Sigmoid colon (tissue), 7 donors: ENCODE data around the gene PIGR. TPM values are rescaled to one million over a fixed set of nuclear protein-coding genes. Genes with fewer than 3 reads are reported as not detected.
A peak's percentile ranks its signal among the peaks of the same experiment; 100 is the strongest.

Source experiments
- DNase-seq: peaks from one replicate; pipeline ENCODE4 v3.0.0-alpha.2; 2019
- H3K27ac ChIP-seq, 4 donors: fragments of 200-600 bp; sonication (generic); one replicate each; pipeline ENCODE4 v1.5.1; 2016 to 2019; ENCODE audit warnings: mild to moderate bottlenecking in 1 of 4
- H3K27me3 ChIP-seq, 3 donors: fragments of 200-600 bp; sonication (generic); one replicate each; pipeline ENCODE4 v1.5.1; 2019; ENCODE audit warnings: mild to moderate bottlenecking in 1 of 3
- H3K36me3 ChIP-seq, 4 donors: fragments of 200-600 bp; sonication (generic); one replicate each; pipeline ENCODE4 v1.5.1; 2016 to 2019
- H3K4me1 ChIP-seq, 4 donors: fragments of 200-600 bp; sonication (generic); one replicate each; pipeline ENCODE4 v1.5.1; 2017 to 2019
- H3K4me3 ChIP-seq, 4 donors: fragments of 200-600 bp; sonication (generic); one replicate each; pipeline ENCODE4 v1.5.1; 2017 to 2019; ENCODE audit warnings: mild to moderate bottlenecking in 2 of 4, moderate library complexity in 1 of 4
- H3K9me3 ChIP-seq, 4 donors: fragments of 200-600 bp in 3 of 4; sonication (generic) in 3 of 4; one replicate each; pipeline versions ENCODE4 v1.5.1 to v1.6.1; 2013 to 2019
- CTCF ChIP-seq, 4 experiments: fragments of 450-650 bp in 3 of 4; fragments of 200-600 bp in 1 of 4; IDR thresholded peaks; one replicate each; pipeline ENCODE4 v1.5.1; 2016 to 2019; ENCODE audit warnings: antibody characterized with exemption in 4 of 4, mild to moderate bottlenecking in 3 of 4, moderate library complexity in 2 of 4
- EP300 ChIP-seq, 4 donors: sonication (generic); formaldehyde crosslinking; IDR thresholded peaks; one replicate each; pipeline ENCODE4 v1.6.1; 2017; ENCODE audit warnings: antibody characterized with exemption in 4 of 4
- POLR2A ChIP-seq, 2 donors: fragments of 450-650 bp; IDR thresholded peaks; one replicate each; pipeline ENCODE4 v1.6.1; 2016; ENCODE audit warnings: antibody characterized with exemption in 2 of 2, mild to moderate bottlenecking in 2 of 2, moderate library complexity in 2 of 2
- POLR2AphosphoS5 ChIP-seq, 4 donors: sonication (generic); formaldehyde crosslinking; IDR thresholded peaks; one replicate each; pipeline ENCODE4 v1.6.1; 2017; ENCODE audit warnings: antibody characterized with exemption in 4 of 4
- WGBS, 2 donors: extraction: QIAGEN DNeasy Blood & Tissue Kit; methylation state at CpG; one replicate each; pipeline ENCODE4 v1.1.7; 2013; 5-methylcytosine and 5-hydroxymethylcytosine counted together
- intact Hi-C: fragments of 100-400 bp; cut with DNase I; formaldehyde crosslinking; loops from one replicate; pipeline ENCODE4 v1.15.1; 2023
- polyA plus RNA-seq, 3 donors: library from polyadenylated mRNA; stranded (reverse); fragments of 200-250 nt; gene quantifications; one replicate each; pipeline ENCODE4 v1.2.3, GENCODE V29; 2013
- total RNA-seq, 4 donors: library from RNA; depleted of rRNA; stranded (reverse); fragments of >200 nt; gene quantifications; one replicate each; pipeline ENCODE4 v1.1.0, GENCODE V29; 2016
- donor health status: healthy with polysubstance abuse.
- donor health status: Bipolar disorder and iron deficiency.
- donor health status: healthy.

Gene PIGR
- total and polyA plus RNA-seq, 7 donors: 0.16 to 3,648 (median 86.3) TPM; not detected in 1

DNA sequence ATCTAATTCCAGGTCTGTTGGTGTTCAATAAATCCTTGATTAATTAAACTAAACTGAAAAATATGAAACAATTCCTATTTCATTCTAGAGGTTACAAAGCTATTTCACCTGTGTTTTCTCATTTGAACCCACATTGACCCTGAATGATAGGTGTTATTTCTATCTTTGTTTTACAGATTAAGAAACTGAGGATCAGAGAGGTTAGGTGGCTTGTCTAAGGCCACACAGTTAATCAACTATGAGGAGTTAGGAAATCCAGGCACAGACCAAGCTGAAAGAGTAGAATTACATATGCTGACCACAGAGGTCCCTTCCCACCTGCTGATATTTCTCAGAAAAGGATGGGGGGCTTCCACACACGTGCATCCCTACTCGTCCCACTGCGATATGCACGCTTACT lies 487 bp downstream of the PIGR start:
- H3K27ac ChIP-seq: peak overlapping the region in 1 of 4 donors; percentile 8
- H3K4me1 ChIP-seq: no peaks in the 10 kb centered on the region
- intact Hi-C loops: no loop called here

GRCh38 chr1:206944703-206945102 lies 1.6 kb downstream of the PIGR start:
- Histone ChIP-seq H3K27me3 (peaks cover 0 to 11% (median 0%) of the 10 kb centered on the region in 3 donors), H3K4me1 (no peaks in the 10 kb centered on the region), H3K27ac (no peak overlapping the region), H3K4me3 (no peak overlapping the region), H3K9me3 (no peaks in the 10 kb centered on the region), H3K36me3 (no peaks in the 10 kb centered on the region)
- DNase-seq: no peak
- intact Hi-C loops: no loop called here
- no peak for TF ChIP-seq POLR2A (IDR thresholded peaks at IDR 0.05)
- no peak for TF ChIP-seq EP300 (IDR thresholded peaks at IDR 0.05)
- TF ChIP-seq CTCF (IDR thresholded peaks at IDR 0.05): no peak
- no peak for TF ChIP-seq POLR2AphosphoS5 (IDR thresholded peaks at IDR 0.05)
- 16 to 58% methylated on average over 5 of the region's 5 CpGs for WGBS, 2 donors

More for the DNA sequence above, 487 bp downstream of the PIGR start:
- H3K9me3 ChIP-seq: no peaks in the 10 kb centered on the region
- no peak overlapping the region for H3K4me3 ChIP-seq
- DNase-seq: no peak
- no peaks in the 10 kb centered on the region for H3K36me3 ChIP-seq
- WGBS, 2 donors: 15 to 69% methylated on average over 4 of the region's 4 CpGs
- peaks cover 0 to 11% (median 0%) of the 10 kb centered on the region in 3 donors for H3K27me3 ChIP-seq
- TF ChIP-seq POLR2A (IDR thresholded peaks at IDR 0.05) (no peak), POLR2AphosphoS5 (IDR thresholded peaks at IDR 0.05) (no peak), EP300 (IDR thresholded peaks at IDR 0.05) (no peak), CTCF (IDR thresholded peaks at IDR 0.05) (no peak)

DNA sequence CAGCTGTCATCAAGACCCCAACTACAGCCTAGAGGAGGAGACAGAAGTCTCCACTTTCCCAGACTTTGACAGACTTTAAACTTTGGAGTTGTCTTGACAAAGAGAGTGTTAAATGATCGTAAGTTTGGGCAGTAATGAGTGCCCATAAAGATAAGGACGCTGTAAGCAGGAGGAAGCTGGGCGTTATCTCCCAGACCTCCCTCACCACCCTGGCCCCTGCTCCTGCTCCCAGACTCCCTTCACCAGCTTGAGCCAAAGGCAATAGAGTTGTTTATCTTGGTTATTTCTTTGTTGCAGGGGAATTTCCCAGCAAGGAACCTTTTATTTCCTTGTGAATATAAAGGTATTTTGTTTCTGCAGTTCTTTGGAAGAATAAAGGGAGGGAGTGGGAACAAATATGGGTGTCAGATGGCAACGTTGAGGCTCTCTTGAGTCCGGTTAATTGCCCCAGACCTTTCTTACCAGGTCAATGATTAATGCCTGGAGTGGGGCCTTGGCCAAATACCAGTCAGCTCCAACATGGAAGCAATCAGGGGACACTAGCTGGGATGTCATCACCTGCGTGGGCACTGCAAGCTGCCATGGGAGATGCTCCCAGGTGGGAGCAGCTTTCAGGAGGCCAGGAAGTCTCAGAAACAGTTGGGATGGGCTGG lies 4.4 kb downstream of the PIGR start:
- H3K4me3 ChIP-seq: no peak overlapping the region
- intact Hi-C loops: no loop called here
- 9 to 51% methylated on average over 6 of the region's 6 CpGs for WGBS, 2 donors

DNA sequence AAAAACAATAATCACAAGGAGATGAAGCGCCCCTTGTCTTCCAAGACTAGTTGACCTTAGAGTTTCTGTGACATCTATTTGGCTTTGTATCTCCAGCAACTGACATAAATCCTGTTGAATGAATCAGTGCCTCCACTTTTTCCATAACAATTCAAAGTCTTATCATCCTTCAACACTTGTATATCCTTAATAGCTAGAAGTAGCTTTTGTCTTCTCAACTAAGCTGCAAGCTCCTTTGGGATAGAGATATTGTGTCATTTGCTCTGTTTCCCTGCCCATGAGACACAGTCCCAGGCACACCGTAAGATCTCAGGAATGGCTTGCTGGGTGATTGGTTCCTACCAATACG lies 5.7 kb downstream of the PIGR start:
- WGBS, 2 donors: 16 to 73% methylated on average over 3 of the region's 3 CpGs
- no peak overlapping the region for H3K4me3 ChIP-seq

More for the DNA sequence above, 4.4 kb downstream of the PIGR start:
- no peaks in the 10 kb centered on the region for H3K36me3 ChIP-seq
- TF ChIP-seq CTCF (IDR thresholded peaks at IDR 0.05) (no peak), EP300 (IDR thresholded peaks at IDR 0.05) (no peak), POLR2A (IDR thresholded peaks at IDR 0.05) (no peak), POLR2AphosphoS5 (IDR thresholded peaks at IDR 0.05) (no peak)
- H3K9me3 ChIP-seq: no peaks in the 10 kb centered on the region
- H3K27ac ChIP-seq: no peak overlapping the region
- no peak for DNase-seq
- H3K27me3 ChIP-seq: peaks cover 0 to 11% (median 0%) of the 10 kb centered on the region in 3 donors
- H3K4me1 ChIP-seq: no peaks in the 10 kb centered on the region

DNA sequence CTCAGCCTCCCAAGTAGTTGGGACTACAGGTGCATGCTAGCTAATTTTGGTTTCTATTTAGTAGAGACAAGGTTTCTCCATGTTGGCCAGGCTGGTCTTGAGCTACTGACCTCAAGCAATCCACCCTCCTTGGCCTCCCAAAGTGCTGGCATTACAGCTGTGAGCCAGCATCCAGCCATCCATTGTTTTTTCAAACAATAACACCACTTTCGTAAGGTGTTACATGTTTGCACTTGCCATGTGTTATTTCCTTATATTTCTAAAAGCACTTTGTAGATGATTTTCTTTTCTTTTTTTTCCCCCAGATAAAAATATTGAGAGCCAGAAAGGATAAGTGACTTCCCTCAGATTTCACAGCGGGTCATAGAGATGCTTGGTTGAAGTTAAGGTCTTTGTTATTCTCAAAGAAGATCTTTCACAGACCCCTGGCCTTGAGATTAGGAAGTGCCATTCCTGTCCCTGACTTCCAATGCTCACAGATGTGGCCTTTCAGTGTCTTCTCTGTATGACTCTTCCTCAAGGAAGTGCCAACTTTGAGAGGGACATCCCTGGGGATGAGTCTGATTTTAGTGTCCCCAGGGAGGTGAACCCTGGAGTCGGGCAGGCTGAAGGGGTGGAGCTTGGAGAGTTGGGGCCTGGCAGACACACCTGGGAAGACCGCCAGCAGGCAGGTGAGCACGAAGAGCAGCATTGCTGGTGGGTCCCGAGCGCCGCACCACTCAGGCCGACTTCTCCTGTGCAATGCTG lies 6.3 kb downstream of the PIGR start:
- WGBS, 2 donors: 16 to 69% methylated on average over 9 of the region's 9 CpGs
- peaks cover 0 to 7% (median 0%) of the 10 kb centered on the region in 3 donors for H3K27me3 ChIP-seq
- DNase-seq: no peak
- no peak overlapping the region for H3K27ac ChIP-seq
- no peak overlapping the region for H3K4me3 ChIP-seq
- H3K36me3 ChIP-seq: no peaks in the 10 kb centered on the region
- no peaks in the 10 kb centered on the region for H3K4me1 ChIP-seq
- H3K9me3 ChIP-seq: no peaks in the 10 kb centered on the region
- intact Hi-C loops: no loop called here
- TF ChIP-seq CTCF (IDR thresholded peaks at IDR 0.05): no peak
- no peak for TF ChIP-seq POLR2A (IDR thresholded peaks at IDR 0.05)
- TF ChIP-seq EP300 (IDR thresholded peaks at IDR 0.05): no peak
- TF ChIP-seq POLR2AphosphoS5 (IDR thresholded peaks at IDR 0.05): no peak

More for the DNA sequence above, 5.7 kb downstream of the PIGR start:
- intact Hi-C loops: no loop called here
- H3K4me1 ChIP-seq: no peaks in the 10 kb centered on the region
- no peaks in the 10 kb centered on the region for H3K36me3 ChIP-seq
- no peaks in the 10 kb centered on the region for H3K9me3 ChIP-seq
- no peak for TF ChIP-seq POLR2A (IDR thresholded peaks at IDR 0.05)
- TF ChIP-seq EP300 (IDR thresholded peaks at IDR 0.05): no peak
- TF ChIP-seq POLR2AphosphoS5 (IDR thresholded peaks at IDR 0.05): no peak
- peaks cover 0 to 7% (median 0%) of the 10 kb centered on the region in 3 donors for H3K27me3 ChIP-seq
- no peak overlapping the region for H3K27ac ChIP-seq
- DNase-seq: no peak
